T-cell (primary cell): ENCODE results near the gene PKHD1. TPM values are rescaled to one million over a fixed set of nuclear protein-coding genes. Genes with fewer than 3 reads are reported as not detected.

Source experiments
- ATAC-seq, 4 experiments: fragments of 200-7000 bp in 3 of 4; fragments of 150-1000 bp in 1 of 4; cut with Tn5 transposase; replicated peaks in 1 of 4; 1 replicate in 3 of 4; 2 replicates in 1 of 4; pipeline ENCODE4 v1.10.0; 2021; ENCODE audit warnings: moderate library complexity in 3 of 4, mild to moderate bottlenecking in 2 of 4, moderate number of reproducible peaks in 1 of 4
- CTCF ChIA-PET, 2 donors: fragments of 300-600 bp; sonication (Branson Sonifier 250); formaldehyde crosslinking; loops; one replicate each; lab custom pipeline; 2022; ENCODE audit warnings: antibody characterized with exemption in 2 of 2; lab: Charles Lee
- POLR2A ChIA-PET, 2 donors: fragments of 300-600 bp; sonication (Branson Sonifier 250); formaldehyde crosslinking; loops; one replicate each; lab custom pipeline; 2022; ENCODE audit warnings: antibody characterized with exemption in 2 of 2; lab: Charles Lee
- DNase-seq, 35 experiments: peaks; one replicate each; pipeline versions ENCODE4 v3.0.0 to v3.0.0-alpha.2; 2013 to 2023
- H3K27ac ChIP-seq: one replicate; pipeline ENCODE4 v1.5.1; 2013; ENCODE audit warnings: low read length
- H3K27me3 ChIP-seq, 2 experiments: replicated peaks in 1 of 2; 1 replicate in 1 of 2; 2 replicates in 1 of 2; pipeline versions ENCODE4 v1.6.1 to v1.7.0; 2013; ENCODE audit warnings: low read length in 1 of 2, mixed read lengths in 1 of 2; ENCODE audit not compliant: control insufficient read depth in 2 of 2, insufficient read depth in 2 of 2; ENCODE audit errors: extremely low read depth in 1 of 2
- H3K36me3 ChIP-seq, 2 donors: 1 replicate in 1 of 2; 2 replicates in 1 of 2; pipeline versions ENCODE4 v1.6.1 to v1.7.0; 2013; ENCODE audit warnings: low read length in 1 of 2; ENCODE audit not compliant: control insufficient read depth in 2 of 2, insufficient read depth in 1 of 2; ENCODE audit errors: extremely low read depth in 1 of 2
- H3K4me1 ChIP-seq, 2 experiments: 1 replicate in 1 of 2; 2 replicates in 1 of 2; pipeline versions ENCODE4 v1.6.1 to v1.7.0; 2013; ENCODE audit warnings: low read length in 2 of 2, mixed read lengths in 1 of 2; ENCODE audit not compliant: insufficient read depth in 2 of 2, control insufficient read depth in 1 of 2; ENCODE audit errors: extremely low read depth in 1 of 2
- H3K4me3 ChIP-seq, 2 donors: 1 replicate in 1 of 2; 2 replicates in 1 of 2; pipeline versions ENCODE4 v1.5.1 to v1.7.0; 2013; ENCODE audit warnings: mild to moderate bottlenecking in 2 of 2, low read length in 1 of 2, moderate library complexity in 1 of 2; ENCODE audit not compliant: control insufficient read depth in 1 of 2; ENCODE audit errors: extremely low read depth in 1 of 2
- H3K9me3 ChIP-seq: 2 replicates; pipeline ENCODE4 v1.7.0; 2013
- H3K27ac Mint-ChIP-seq, 2 donors: one replicate each; pipeline ENCODE4 v1.8.0; 2020 to 2021; ENCODE audit warnings: mild to moderate bottlenecking in 2 of 2, mixed read lengths in 2 of 2
- H3K27me3 Mint-ChIP-seq, 2 donors: one replicate each; pipeline ENCODE4 v1.8.0; 2021 to 2022; ENCODE audit warnings: mixed read lengths in 2 of 2
- H3K36me3 Mint-ChIP-seq: one replicate; pipeline ENCODE4 v1.8.0; 2021; ENCODE audit warnings: mixed read lengths
- H3K4me1 Mint-ChIP-seq, 3 donors: one replicate each; pipeline ENCODE4 v1.8.0; 2020 to 2022; ENCODE audit warnings: mixed read lengths in 3 of 3, mild to moderate bottlenecking in 1 of 3
- H3K4me3 Mint-ChIP-seq, 3 donors: one replicate each; pipeline ENCODE4 v1.8.0; 2020 to 2022; ENCODE audit warnings: mild to moderate bottlenecking in 3 of 3, mixed read lengths in 3 of 3, moderate library complexity in 3 of 3
- H3K9me3 Mint-ChIP-seq, 3 donors: one replicate each; pipeline ENCODE4 v1.8.0; 2020 to 2022; ENCODE audit warnings: mixed read lengths in 3 of 3
- WGBS: methylation state at CpG from one replicate; pipeline ENCODE4 v1.1.5; 2013; ENCODE audit warnings: missing lambda C conversion rate; ENCODE audit not compliant: insufficient coverage; 5-methylcytosine and 5-hydroxymethylcytosine counted together
- total RNA-seq, 35 experiments: library from RNA in 6 of 35; stranded (reverse) in 6 of 35; fragments of 120-200 nt in 1 of 35; gene quantifications; one replicate each; pipeline versions ENCODE4 v1.2.1 to v1.2.4 and lab custom pipeline; 2013 to 2026

Gene PKHD1
- total RNA-seq, 5 donors from 2014 or later (not counting 1 experiment from before 2014, with no cell fraction given), result 0.03 TPM; not detected in 3

DNA sequence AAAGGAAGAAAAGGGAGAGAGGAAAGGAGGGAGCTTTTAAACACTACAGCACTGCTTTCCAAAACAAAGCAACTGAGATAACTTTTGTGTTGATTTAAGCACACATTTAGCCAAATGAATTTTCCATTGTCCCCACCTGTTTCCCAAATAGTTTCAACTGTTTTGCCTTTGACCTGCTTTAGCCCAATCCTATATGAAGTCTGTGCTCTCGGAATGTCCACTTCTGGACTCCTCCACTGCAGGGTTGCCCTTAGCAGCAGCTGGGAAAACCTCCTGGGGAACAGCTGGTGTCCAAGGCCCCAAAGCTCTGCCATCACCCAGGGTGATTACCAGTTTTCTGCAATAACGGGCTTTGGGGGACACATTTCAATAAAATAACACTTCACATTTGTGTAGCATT lies 44.9 kb upstream of the PKHD1 start:
- no peaks in the 10 kb centered on the region for H3K36me3 Mint-ChIP-seq
- ATAC-seq (no peak), DNase-seq (no peak)
- POLR2A ChIA-PET, result no interaction called here
- Histone ChIP-seq H3K4me3 (no peak overlapping the region), H3K27me3 (no peaks in the 10 kb centered on the region), H3K27ac (no peak overlapping the region), H3K36me3 (no peaks in the 10 kb centered on the region), H3K9me3 (no peaks in the 10 kb centered on the region), H3K4me1 (no peaks in the 10 kb centered on the region)
- WGBS, result 90% methylated on average over 2 of the region's 2 CpGs
- peaks cover 11 to 13% of the 10 kb centered on the region in 2 donors for H3K27me3 Mint-ChIP-seq
- H3K27ac Mint-ChIP-seq, result no peak overlapping the region
- no peaks in the 10 kb centered on the region for H3K9me3 Mint-ChIP-seq
- no peak overlapping the region for H3K4me3 Mint-ChIP-seq
- H3K4me1 Mint-ChIP-seq, result peaks cover 0 to 8% (median 0%) of the 10 kb centered on the region in 3 donors
- CTCF ChIA-PET, result interaction anchor here in 1 of 2 donors (0.5 kb wide), 1 partner anchor 39 kb away, joined by 3 read pairs; no protein-coding TSS in a partner anchor

DNA sequence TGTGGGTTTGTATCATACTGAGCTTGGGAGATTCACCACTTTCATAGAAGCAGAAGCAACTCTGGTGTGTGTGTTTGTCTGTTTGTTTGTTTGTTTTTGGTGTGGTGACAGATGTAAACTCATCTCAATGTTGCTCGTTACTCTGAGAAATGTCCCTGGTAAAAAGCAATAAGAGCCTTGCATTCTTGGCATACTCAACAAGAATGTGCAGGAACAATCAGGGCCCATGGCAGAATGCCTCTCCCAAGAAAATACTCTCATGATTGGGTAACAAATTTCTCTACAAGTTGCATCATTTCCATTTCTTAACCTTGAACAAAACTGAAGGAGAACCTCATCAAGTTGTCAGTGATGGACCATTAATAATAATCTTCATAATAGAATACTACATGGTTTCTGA lies 43.0 kb upstream of the PKHD1 start:
- H3K27ac Mint-ChIP-seq, result no peak overlapping the region
- H3K4me1 ChIP-seq, result no peaks in the 10 kb centered on the region
- H3K36me3 Mint-ChIP-seq, result no peaks in the 10 kb centered on the region
- no peaks in the 10 kb centered on the region for H3K36me3 ChIP-seq
- no peak overlapping the region for H3K4me3 ChIP-seq
- H3K27me3 Mint-ChIP-seq, result peaks cover 15 to 18% of the 10 kb centered on the region in 2 donors
- H3K4me3 Mint-ChIP-seq, result no peak overlapping the region
- H3K9me3 ChIP-seq, result no peaks in the 10 kb centered on the region
- H3K4me1 Mint-ChIP-seq, result peaks cover 0 to 8% (median 0%) of the 10 kb centered on the region in 3 donors
- 83% methylated on average over 1 of the region's 1 CpG for WGBS
- DNase-seq (no peak), ATAC-seq (no peak)
- POLR2A ChIA-PET, result no interaction called here
- no peaks in the 10 kb centered on the region for H3K27me3 ChIP-seq
- H3K27ac ChIP-seq, result no peak overlapping the region
- CTCF ChIA-PET, result no interaction called here
- H3K9me3 Mint-ChIP-seq, result no peaks in the 10 kb centered on the region

DNA sequence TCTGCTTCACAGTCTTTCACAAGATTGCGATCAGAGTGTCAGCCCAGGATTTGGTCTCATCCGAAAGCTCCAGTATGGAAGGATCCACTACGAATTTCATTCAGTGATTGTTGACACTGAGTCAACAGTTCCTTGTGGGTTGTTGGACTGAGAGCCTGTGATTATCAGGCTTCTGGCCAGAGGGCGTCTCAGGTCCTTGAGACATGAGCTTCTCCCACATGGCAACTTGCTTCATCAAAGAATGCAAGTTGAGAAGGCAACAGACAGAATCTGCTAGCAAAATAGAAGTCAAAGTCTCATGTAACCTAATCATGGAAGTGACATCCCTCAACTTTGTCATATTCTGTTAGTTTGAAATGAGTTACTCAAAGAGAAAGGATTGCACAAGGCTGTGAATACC lies 40.5 kb upstream of the PKHD1 start:
- ChIA-PET POLR2A (no interaction called here), CTCF (no interaction called here)
- Mint-ChIP-seq H3K27ac (no peak overlapping the region), H3K27me3 (peaks cover 33 to 34% of the 10 kb centered on the region in 2 donors), H3K36me3 (no peaks in the 10 kb centered on the region), H3K4me1 (no peaks in the 10 kb centered on the region), H3K4me3 (no peak overlapping the region), H3K9me3 (no peaks in the 10 kb centered on the region)
- no peak for ATAC-seq
- Histone ChIP-seq H3K27me3 (peaks cover 0 to 3% of the 10 kb centered on the region in 2 experiments), H3K9me3 (no peaks in the 10 kb centered on the region), H3K4me1 (no peaks in the 10 kb centered on the region), H3K27ac (no peak overlapping the region), H3K4me3 (no peak overlapping the region), H3K36me3 (no peaks in the 10 kb centered on the region)
- no peak for DNase-seq
- WGBS, result 84% methylated on average over 3 of the region's 4 CpGs

DNA sequence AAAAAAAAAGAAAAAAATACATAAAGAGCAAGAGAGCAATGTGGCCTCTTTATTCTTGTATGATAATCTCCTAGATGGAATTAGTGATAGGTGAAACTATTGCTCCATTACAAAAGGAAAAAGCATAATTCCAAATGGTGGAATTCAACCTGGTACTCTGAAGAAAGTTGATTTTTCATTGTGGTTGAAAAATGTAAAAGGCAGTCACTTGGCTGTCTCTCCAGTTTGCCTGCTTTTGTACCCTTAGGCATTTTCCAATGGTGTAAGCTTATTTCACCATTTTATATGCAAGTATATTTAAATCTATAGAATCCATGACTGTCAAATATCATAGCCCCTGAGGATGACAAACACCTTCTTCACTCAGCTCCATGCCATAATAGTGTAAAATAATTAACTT lies 38.8 kb upstream of the PKHD1 start:
- Histone ChIP-seq H3K36me3 (no peaks in the 10 kb centered on the region), H3K27me3 (peaks cover 0 to 3% of the 10 kb centered on the region in 2 experiments), H3K4me3 (no peak overlapping the region), H3K9me3 (no peaks in the 10 kb centered on the region), H3K27ac (no peak overlapping the region), H3K4me1 (no peaks in the 10 kb centered on the region)
- ChIA-PET POLR2A (no interaction called here), CTCF (no interaction called here)
- H3K36me3 Mint-ChIP-seq, result no peaks in the 10 kb centered on the region
- DNase-seq, result no peak
- H3K27ac Mint-ChIP-seq, result no peak overlapping the region
- H3K4me3 Mint-ChIP-seq, result no peak overlapping the region
- H3K27me3 Mint-ChIP-seq, result peaks cover 42% of the 10 kb centered on the region in 2 donors
- no peak for ATAC-seq
- H3K4me1 Mint-ChIP-seq, result no peaks in the 10 kb centered on the region
- peaks cover 0 to 4% (median 4%) of the 10 kb centered on the region in 3 donors for H3K9me3 Mint-ChIP-seq

DNA sequence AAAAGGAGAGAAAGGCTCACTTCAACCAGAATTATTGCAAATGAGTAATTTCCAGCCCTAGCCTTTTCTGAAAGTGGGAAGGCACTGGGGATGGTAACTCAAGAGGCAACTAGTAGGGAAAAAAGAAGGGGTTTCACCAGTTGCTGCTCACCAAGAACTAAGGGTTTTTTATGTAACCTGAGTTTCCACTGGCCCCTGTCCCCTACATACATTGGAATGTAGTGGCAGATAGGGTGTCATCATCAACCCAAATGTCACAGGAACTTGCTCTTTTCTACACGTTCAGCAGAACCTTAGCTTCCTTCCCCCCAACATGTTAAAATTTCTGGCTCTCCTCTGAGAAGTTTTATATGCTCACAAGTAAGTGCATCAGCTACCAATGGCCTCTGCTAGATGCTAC lies 38.2 kb upstream of the PKHD1 start:
- Mint-ChIP-seq H3K4me1 (no peaks in the 10 kb centered on the region), H3K27ac (no peak overlapping the region), H3K4me3 (no peak overlapping the region), H3K36me3 (no peaks in the 10 kb centered on the region), H3K9me3 (peaks cover 0 to 5% (median 5%) of the 10 kb centered on the region in 3 donors), H3K27me3 (peaks cover 42 to 43% of the 10 kb centered on the region in 2 donors)
- no CpG with 5 or more reads among the region's 1 CpG for WGBS
- no peak overlapping the region for H3K27ac ChIP-seq
- CTCF ChIA-PET, result no interaction called here
- H3K27me3 ChIP-seq, result peaks cover 0 to 3% of the 10 kb centered on the region in 2 experiments
- no peaks in the 10 kb centered on the region for H3K9me3 ChIP-seq
- POLR2A ChIA-PET, result no interaction called here
- no peak for ATAC-seq
- no peak overlapping the region for H3K4me3 ChIP-seq
- DNase-seq, result no peak
- H3K4me1 ChIP-seq, result no peaks in the 10 kb centered on the region
- no peaks in the 10 kb centered on the region for H3K36me3 ChIP-seq

DNA sequence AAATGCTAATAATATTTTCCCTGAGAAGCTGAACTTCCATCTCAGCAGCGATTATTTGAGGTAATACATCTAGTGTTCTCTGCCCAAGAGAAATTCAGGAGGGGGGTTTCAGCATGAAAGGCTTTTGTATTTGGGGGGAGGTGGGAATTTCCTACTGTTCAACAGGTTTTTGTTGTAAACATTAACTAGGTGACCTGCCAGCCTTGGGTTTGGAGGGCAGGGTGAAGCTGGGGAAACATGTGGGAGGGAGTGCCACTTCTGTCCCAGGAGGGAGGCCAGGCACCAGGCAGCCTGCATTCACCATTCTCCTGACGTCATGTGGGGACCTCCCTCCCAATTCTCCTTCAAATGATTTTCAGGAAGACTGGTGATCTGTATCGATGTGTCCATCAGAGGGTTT lies 37.7 kb upstream of the PKHD1 start:
- Histone ChIP-seq H3K36me3 (no peaks in the 10 kb centered on the region), H3K9me3 (no peaks in the 10 kb centered on the region), H3K27me3 (peaks cover 0 to 3% of the 10 kb centered on the region in 2 experiments), H3K27ac (no peak overlapping the region), H3K4me1 (no peaks in the 10 kb centered on the region), H3K4me3 (no peak overlapping the region)
- Mint-ChIP-seq H3K27me3 (peaks cover 42 to 43% of the 10 kb centered on the region in 2 donors), H3K27ac (peak overlapping the region in 1 of 2 donors; percentile 24), H3K36me3 (no peaks in the 10 kb centered on the region), H3K4me1 (no peaks in the 10 kb centered on the region), H3K4me3 (no peak overlapping the region), H3K9me3 (peaks cover 0 to 5% (median 5%) of the 10 kb centered on the region in 3 donors)
- CTCF ChIA-PET, result no interaction called here
- POLR2A ChIA-PET, result no interaction called here
- no CpG with 5 or more reads among the region's 3 CpGs for WGBS
- DNase-seq (no peak), ATAC-seq (no peak)
